Parathyroid adenoma (tissue), 2 donors: ENCODE measurements around the gene HMGCS2.

Experiments
- H2AFZ ChIP-seq: fragments of 300-600 bp; sonication (generic); one replicate; pipeline ENCODE4 v1.7.0; 2017; ENCODE audit warnings: antibody characterized with exemption, mild to moderate bottlenecking
- H3K27ac ChIP-seq: fragments of 300-600 bp; sonication (generic); one replicate; pipeline ENCODE4 v1.7.0; 2017
- H3K27me3 ChIP-seq: fragments of 300-600 bp; sonication (generic); one replicate; pipeline ENCODE4 v1.7.0; 2017; ENCODE audit warnings: low read length; ENCODE audit not compliant: control insufficient read depth, insufficient read depth
- H3K36me3 ChIP-seq: fragments of 300-600 bp; sonication (generic); one replicate; pipeline ENCODE4 v1.7.0; 2017; ENCODE audit warnings: low read length; ENCODE audit not compliant: control insufficient read depth, insufficient read depth
- H3K4me1 ChIP-seq: fragments of 300-600 bp; sonication (generic); one replicate; pipeline ENCODE4 v1.7.0; 2017; ENCODE audit warnings: control low read depth
- H3K4me2 ChIP-seq: fragments of 300-600 bp; sonication (generic); one replicate; pipeline ENCODE4 v1.7.0; 2017; ENCODE audit warnings: low read length
- H3K4me3 ChIP-seq: fragments of 300-600 bp; sonication (generic); one replicate; pipeline ENCODE4 v1.7.0; 2017; ENCODE audit warnings: low read depth, low read length
- H3K79me2 ChIP-seq: fragments of 300-600 bp; sonication (generic); one replicate; pipeline ENCODE4 v1.7.0; 2017; ENCODE audit warnings: control low read depth
- H3K9ac ChIP-seq: fragments of 300-600 bp; sonication (generic); one replicate; pipeline ENCODE4 v1.7.0; 2017; ENCODE audit warnings: mild to moderate bottlenecking
- H3K9me3 ChIP-seq: fragments of 300-600 bp; sonication (generic); one replicate; pipeline ENCODE4 v1.7.0; 2017; ENCODE audit warnings: low read length; ENCODE audit not compliant: control insufficient read depth
- CTCF ChIP-seq: fragments of 300-600 bp; sonication (generic); IDR thresholded peaks from one replicate; pipeline ENCODE4 v1.7.0; 2017; ENCODE audit warnings: antibody characterized with exemption, mild to moderate bottlenecking
- donor health status: primary hyperparathyroidism.

The HMGCS2 gene

GRCh38 chr1:119737040-119737682, 31.5 kb downstream of the HMGCS2 start:
- H3K4me1 ChIP-seq: peaks cover 29% of the 10 kb centered on the region
- no peaks in the 10 kb centered on the region for H3K36me3 ChIP-seq
- H3K4me3 ChIP-seq: no peak overlapping the region
- H3K9me3 ChIP-seq: no peaks in the 10 kb centered on the region
- H3K4me2 ChIP-seq: peak overlapping the region; percentile 42
- no peak for TF ChIP-seq CTCF
- peak overlapping the region; percentile 53 for H3K27ac ChIP-seq
- no peaks in the 10 kb centered on the region for H3K79me2 ChIP-seq
- peak overlapping the region; percentile 3 for H2AFZ ChIP-seq
- H3K9ac ChIP-seq: no peak overlapping the region
- H3K27me3 ChIP-seq: no peaks in the 10 kb centered on the region

- Histone ChIP-seq H3K9me3 (no peaks in the 10 kb centered on the region), H3K4me1 (peaks cover 33% of the 10 kb centered on the region), H3K9ac (no peak overlapping the region), H3K27ac (peak overlapping the region; percentile 53), H3K27me3 (no peaks in the 10 kb centered on the region), H2AFZ (peak overlapping the region; percentile 3), H3K36me3 (no peaks in the 10 kb centered on the region), H3K4me2 (peak overlapping the region; percentile 42), H3K79me2 (no peaks in the 10 kb centered on the region), H3K4me3 (no peak overlapping the region)
- TF ChIP-seq CTCF: no peak
These were observed 32.1 kb downstream of the HMGCS2 start for GRCh38 chr1:119736649-119737039.

GRCh38 chr1:119735217-119735616, 33.5 kb downstream of the HMGCS2 start:
- H3K4me2 ChIP-seq: no peak overlapping the region
- H3K79me2 ChIP-seq: no peaks in the 10 kb centered on the region
- H2AFZ ChIP-seq: no peak overlapping the region
- H3K4me3 ChIP-seq: no peak overlapping the region
- no peak overlapping the region for H3K27ac ChIP-seq
- H3K27me3 ChIP-seq: no peaks in the 10 kb centered on the region
- no peak overlapping the region for H3K9ac ChIP-seq
- no peaks in the 10 kb centered on the region for H3K9me3 ChIP-seq
- no peaks in the 10 kb centered on the region for H3K36me3 ChIP-seq
- peaks cover 35% of the 10 kb centered on the region for H3K4me1 ChIP-seq
- no peak for TF ChIP-seq CTCF

- H3K79me2 ChIP-seq: no peaks in the 10 kb centered on the region
- H3K36me3 ChIP-seq: no peaks in the 10 kb centered on the region
- H2AFZ ChIP-seq: no peak overlapping the region
- peaks cover 35% of the 10 kb centered on the region for H3K4me1 ChIP-seq
- H3K27me3 ChIP-seq: no peaks in the 10 kb centered on the region
- TF ChIP-seq CTCF: no peak
- no peak overlapping the region for H3K9ac ChIP-seq
- H3K4me2 ChIP-seq: no peak overlapping the region
- H3K27ac ChIP-seq: no peak overlapping the region
- H3K4me3 ChIP-seq: no peak overlapping the region
- H3K9me3 ChIP-seq: no peaks in the 10 kb centered on the region
These were observed 35.0 kb downstream of the HMGCS2 start for GRCh38 chr1:119733754-119734153.
